AG10803 (cell line): ENCODE data around the gene SMAD6.
"Not testable (repeated sequence)": the region's sequence is repeated elsewhere in the genome, so short reads cannot be mapped to it uniquely, and the experiment has no call there.

Experiments
- DNase-seq: peaks from one replicate; pipeline ENCODE4 v3.0.0; 2010; ENCODE audit warnings: low read depth
- H3K4me3 ChIP-seq: 2 replicates; pipeline ENCODE4 v1.5.1; 2011; ENCODE audit warnings: mild to moderate bottlenecking, low read length, control low read depth
- TF ChIP-seq, protein P1 (sequence below): conservative IDR thresholded peaks from 2 replicates; pipeline ENCODE4 v1.5.1; 2011; ENCODE audit warnings: mild to moderate bottlenecking, low read length, control low read depth, inconsistent platforms

The SMAD6 gene

DNA sequence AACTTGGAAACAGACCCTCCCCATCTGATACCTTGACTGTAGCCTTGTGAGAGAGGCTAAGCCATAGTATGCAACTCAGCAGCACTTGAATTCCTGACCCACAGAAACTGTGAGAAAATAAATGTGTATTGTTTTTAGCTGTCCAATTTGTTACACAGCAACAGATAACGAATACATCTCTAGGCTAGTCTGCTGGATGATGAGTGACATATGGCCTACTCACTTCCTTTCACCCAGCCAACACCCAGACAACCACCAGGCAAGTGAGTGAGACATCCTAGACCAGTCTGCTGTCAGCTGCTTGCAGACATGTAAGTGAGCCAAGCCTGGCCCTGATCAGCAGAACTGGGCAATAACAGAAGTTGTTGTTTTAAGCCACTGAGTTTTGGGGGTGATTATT lies 19.2 kb upstream of the SMAD6 start:
- no peak overlapping the region for H3K4me3 ChIP-seq
- TF ChIP-seq, protein P1, sequence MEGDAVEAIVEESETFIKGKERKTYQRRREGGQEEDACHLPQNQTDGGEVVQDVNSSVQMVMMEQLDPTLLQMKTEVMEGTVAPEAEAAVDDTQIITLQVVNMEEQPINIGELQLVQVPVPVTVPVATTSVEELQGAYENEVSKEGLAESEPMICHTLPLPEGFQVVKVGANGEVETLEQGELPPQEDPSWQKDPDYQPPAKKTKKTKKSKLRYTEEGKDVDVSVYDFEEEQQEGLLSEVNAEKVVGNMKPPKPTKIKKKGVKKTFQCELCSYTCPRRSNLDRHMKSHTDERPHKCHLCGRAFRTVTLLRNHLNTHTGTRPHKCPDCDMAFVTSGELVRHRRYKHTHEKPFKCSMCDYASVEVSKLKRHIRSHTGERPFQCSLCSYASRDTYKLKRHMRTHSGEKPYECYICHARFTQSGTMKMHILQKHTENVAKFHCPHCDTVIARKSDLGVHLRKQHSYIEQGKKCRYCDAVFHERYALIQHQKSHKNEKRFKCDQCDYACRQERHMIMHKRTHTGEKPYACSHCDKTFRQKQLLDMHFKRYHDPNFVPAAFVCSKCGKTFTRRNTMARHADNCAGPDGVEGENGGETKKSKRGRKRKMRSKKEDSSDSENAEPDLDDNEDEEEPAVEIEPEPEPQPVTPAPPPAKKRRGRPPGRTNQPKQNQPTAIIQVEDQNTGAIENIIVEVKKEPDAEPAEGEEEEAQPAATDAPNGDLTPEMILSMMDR = no peak
- peak; percentile 46 for DNase-seq

DNA sequence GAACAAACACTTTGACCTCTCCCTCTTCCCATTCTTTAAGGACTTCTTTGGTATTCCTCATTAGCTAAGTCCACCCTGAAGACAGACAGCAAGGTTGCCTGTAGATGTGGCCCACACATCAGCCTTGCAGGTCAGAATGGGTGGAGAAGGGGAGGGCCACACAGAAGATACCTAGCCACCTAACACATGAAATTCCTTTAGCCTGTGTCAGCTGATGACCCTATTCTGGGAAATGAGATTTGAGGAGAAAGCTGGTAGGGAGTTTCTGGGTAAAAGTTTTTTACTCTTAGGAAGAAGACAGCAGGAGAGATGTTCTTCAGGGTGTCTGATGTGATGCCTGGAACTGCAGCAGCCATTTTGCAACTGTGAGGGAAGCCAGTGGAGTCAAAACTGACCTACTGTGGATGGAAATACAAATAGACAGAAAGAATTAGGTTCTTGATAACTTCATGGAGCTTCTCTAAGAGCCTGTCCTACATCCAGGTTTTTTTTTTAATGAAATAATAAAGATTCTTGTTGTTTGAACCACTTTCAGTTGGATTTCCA lies 17.8 kb upstream of the SMAD6 start:
- no peak for DNase-seq
- no peak overlapping the region for H3K4me3 ChIP-seq
- TF ChIP-seq, protein P1 = no peak

DNA sequence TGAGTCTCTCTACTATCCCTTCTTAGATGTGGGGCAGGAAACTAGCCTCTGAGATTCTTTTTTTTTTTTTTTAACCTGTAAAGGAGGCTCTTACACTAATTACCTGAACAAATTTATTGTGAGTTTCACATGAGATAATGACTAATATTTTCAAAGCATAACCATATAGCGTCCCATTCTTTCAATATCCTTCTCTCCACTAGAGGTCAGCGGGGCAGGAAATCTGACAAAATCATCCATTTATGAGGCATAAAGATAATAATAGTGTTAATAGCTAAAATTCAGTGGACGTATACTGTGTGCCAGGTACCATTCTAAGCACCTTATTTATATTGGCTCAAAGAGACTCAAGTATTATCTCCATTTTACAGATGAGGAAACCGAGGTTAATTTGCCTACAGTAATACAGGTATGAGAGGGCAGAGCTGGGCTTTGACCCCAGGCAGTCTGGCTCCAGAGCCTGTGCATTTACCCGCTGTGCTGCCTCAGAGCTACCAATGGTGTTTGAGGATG lies 16.3 kb upstream of the SMAD6 start:
- DNase-seq = no peak
- TF ChIP-seq, protein P1 = peak; percentile 47
- no peak overlapping the region for H3K4me3 ChIP-seq

DNA sequence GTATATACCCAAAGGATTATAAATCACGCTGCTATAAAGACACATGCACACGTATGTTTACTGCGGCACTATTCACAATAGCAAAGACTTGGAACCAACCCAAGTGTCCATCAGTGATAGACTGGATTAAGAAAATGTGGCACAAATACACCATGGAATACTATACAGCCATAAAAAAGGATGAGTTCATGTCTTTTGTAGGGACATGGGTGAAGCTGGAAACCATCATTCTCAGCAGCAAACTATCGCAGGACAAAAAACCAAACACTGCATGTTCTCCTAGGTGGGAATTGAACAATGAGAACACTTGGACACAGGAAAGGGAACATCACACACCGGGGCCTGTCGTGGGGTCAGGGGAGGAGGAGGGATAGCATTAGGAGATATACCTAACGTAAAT lies 11.1 kb upstream of the SMAD6 start:
- not testable (repeated sequence) for H3K4me3 ChIP-seq, DNase-seq

DNA sequence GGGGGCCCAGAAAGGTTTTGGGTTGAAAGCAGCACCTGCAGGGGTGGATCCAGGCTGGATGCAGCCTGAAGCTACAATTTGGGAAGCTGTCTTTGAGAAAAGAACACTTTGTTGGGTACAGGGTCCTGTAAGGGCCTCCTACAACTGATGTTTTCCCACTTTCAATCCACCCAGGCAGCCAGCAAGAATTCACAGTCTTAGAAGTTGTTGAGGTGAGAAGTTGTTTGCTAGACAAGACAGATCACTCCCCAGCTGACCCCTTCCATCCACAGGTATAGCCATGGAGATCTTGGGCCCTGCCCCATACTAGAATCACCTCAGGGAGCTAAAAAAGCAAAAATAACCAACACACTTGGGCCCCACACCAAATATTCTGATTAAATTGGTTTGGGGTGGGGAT lies 10.3 kb upstream of the SMAD6 start:
- DNase-seq = no peak
- TF ChIP-seq, protein P1 = no peak

DNA sequence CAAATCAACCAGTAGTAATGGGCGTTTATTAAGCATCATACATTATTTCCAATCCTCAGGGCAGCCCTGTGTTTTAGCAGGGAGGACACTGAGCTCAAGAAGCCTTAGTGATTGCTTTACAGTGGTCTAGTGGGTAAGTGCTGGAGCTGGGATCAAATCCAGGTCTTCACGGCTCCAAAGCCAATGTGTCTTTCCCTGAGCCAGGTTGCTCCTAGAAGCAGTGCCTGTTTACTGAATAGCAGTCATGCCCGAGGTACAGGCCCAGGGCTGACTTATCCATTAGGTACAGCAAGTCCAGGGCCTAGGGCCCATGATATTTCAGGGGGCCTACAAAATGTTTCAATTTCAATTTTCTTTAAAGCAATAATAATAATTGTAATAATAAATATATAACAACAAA lies 9.6 kb upstream of the SMAD6 start:
- TF ChIP-seq, protein P1 = no peak
- no peak overlapping the region for H3K4me3 ChIP-seq
- no peak for DNase-seq

More for the DNA sequence above, 10.3 kb upstream of the SMAD6 start:
- no peak overlapping the region for H3K4me3 ChIP-seq

DNA sequence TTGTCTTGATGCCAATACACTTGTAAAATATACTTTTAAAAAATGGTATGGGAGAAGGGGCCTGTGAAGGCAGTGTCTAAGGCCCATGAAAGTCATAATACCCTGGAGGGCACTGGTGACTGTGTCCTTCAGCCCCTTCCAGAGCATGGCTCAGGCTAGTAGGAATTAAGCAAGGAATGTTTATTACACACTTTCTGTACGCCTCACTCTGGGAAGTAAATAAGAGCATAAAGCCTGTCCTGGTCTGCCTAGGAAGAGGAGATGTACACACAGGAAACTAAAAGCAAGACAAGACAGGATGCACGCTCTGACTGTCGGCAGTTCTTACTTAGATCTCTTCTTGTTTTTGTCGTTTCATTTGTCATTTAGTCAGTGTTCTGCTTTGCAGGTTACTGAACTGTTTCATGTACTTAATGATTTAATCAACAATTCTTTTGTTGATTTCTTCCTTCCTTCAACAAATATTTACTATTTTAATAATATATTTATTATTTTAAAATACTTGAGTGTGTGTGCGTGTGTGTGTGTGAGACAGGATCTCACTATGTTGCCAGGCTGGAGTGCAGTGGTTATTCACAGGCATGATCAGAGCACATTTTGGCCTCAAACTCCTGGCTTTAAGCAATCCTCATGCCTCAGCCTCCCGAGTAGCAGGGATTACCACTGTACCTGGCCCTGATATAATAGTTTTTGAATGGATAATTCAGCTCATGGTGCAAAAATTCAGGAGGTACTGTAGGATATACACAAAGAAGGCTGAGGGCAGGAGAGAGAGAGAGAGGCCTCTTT lies 9.0 kb upstream of the SMAD6 start:
- no peak for DNase-seq
- no peak overlapping the region for H3K4me3 ChIP-seq
- TF ChIP-seq, protein P1 = no peak
